ENCODE measurements around the gene NAPG.
"Not testable (repeated sequence)": the region's sequence is repeated elsewhere in the genome, so short reads cannot be mapped to it uniquely, and the experiment has no call there.

DNA sequence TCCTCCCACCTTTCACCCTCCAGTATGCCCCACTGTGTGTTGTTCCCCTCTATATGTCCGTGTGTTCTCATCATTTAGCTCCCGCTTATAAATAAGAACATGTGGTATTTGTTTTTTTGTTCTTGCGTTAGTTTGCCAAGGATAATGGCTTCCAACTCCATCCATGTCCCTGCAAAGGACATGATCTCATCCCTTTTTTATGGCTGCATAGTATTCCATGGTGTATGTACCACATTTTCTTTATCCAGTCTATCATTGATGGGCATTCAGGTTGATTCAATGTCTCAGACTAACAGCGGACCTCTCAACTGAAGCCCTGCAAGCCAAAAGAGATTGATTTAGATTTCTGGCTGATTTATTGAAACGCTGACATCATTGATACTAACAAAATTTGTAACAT lies 44.1 kb downstream of the NAPG start:
- TF ChIP-seq, protein P1, sequence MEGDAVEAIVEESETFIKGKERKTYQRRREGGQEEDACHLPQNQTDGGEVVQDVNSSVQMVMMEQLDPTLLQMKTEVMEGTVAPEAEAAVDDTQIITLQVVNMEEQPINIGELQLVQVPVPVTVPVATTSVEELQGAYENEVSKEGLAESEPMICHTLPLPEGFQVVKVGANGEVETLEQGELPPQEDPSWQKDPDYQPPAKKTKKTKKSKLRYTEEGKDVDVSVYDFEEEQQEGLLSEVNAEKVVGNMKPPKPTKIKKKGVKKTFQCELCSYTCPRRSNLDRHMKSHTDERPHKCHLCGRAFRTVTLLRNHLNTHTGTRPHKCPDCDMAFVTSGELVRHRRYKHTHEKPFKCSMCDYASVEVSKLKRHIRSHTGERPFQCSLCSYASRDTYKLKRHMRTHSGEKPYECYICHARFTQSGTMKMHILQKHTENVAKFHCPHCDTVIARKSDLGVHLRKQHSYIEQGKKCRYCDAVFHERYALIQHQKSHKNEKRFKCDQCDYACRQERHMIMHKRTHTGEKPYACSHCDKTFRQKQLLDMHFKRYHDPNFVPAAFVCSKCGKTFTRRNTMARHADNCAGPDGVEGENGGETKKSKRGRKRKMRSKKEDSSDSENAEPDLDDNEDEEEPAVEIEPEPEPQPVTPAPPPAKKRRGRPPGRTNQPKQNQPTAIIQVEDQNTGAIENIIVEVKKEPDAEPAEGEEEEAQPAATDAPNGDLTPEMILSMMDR (IDR thresholded peaks at IDR 0.05; ENCODE audit: insufficient read depth, low read length): not testable (repeated sequence)
- TF ChIP-seq, protein P2, sequence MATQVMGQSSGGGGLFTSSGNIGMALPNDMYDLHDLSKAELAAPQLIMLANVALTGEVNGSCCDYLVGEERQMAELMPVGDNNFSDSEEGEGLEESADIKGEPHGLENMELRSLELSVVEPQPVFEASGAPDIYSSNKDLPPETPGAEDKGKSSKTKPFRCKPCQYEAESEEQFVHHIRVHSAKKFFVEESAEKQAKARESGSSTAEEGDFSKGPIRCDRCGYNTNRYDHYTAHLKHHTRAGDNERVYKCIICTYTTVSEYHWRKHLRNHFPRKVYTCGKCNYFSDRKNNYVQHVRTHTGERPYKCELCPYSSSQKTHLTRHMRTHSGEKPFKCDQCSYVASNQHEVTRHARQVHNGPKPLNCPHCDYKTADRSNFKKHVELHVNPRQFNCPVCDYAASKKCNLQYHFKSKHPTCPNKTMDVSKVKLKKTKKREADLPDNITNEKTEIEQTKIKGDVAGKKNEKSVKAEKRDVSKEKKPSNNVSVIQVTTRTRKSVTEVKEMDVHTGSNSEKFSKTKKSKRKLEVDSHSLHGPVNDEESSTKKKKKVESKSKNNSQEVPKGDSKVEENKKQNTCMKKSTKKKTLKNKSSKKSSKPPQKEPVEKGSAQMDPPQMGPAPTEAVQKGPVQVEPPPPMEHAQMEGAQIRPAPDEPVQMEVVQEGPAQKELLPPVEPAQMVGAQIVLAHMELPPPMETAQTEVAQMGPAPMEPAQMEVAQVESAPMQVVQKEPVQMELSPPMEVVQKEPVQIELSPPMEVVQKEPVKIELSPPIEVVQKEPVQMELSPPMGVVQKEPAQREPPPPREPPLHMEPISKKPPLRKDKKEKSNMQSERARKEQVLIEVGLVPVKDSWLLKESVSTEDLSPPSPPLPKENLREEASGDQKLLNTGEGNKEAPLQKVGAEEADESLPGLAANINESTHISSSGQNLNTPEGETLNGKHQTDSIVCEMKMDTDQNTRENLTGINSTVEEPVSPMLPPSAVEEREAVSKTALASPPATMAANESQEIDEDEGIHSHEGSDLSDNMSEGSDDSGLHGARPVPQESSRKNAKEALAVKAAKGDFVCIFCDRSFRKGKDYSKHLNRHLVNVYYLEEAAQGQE (IDR thresholded peaks at IDR 0.05; ENCODE audit: insufficient replicate concordance, low read depth): not testable (repeated sequence)
- not testable (repeated sequence) for TF ChIP-seq GABPA (IDR thresholded peaks at IDR 0.05; ENCODE audit: low read depth)
